ENCODE data around the gene HIVEP3.

DNA sequence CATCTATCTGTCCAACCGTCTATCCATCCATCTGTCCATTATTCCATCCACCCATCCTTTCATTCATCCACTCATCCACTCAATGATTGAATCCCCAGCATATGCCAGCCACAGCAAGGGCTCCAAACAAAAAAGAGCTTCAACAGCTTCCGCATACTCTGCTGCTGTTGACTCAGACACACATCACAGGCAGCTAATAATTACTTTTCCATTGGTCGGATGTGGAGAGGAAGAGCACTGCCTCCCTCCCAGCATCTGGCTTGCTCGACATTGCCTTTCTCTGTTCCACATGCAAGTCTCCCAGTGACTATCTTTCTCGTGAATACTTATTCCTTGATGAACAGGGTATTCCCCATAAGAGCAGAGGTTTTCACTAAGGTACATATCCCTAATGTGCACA is 176.5 kb downstream of the HIVEP3 start:
- TF ChIP-seq CBFB (CRISPR knock-in tag; IDR thresholded peaks at IDR 0.05; ENCODE audit: low read depth) = no peak
- TF ChIP-seq, protein P1, sequence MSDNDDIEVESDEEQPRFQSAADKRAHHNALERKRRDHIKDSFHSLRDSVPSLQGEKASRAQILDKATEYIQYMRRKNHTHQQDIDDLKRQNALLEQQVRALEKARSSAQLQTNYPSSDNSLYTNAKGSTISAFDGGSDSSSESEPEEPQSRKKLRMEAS (CRISPR knock-in tag; IDR thresholded peaks at IDR 0.05) = no peak
- no peak for TF ChIP-seq ESRRA (CRISPR knock-in tag; IDR thresholded peaks at IDR 0.05; ENCODE audit: borderline replicate concordance)
- TF ChIP-seq GABPB1 (CRISPR knock-in tag; IDR thresholded peaks at IDR 0.05) = no peak
- no peak for TF ChIP-seq TEAD4 (CRISPR knock-in tag; IDR thresholded peaks at IDR 0.05)
- TF ChIP-seq ATF2 (CRISPR knock-in tag; IDR thresholded peaks at IDR 0.05; ENCODE audit: borderline replicate concordance, low read depth) = no peak
- no peak for TF ChIP-seq KAT7 (CRISPR knock-in tag; IDR thresholded peaks at IDR 0.05; ENCODE audit: borderline replicate concordance)

Data from WTC11 (cell line).